CD4-positive, alpha-beta T cell (primary cell): Measurements from ENCODE around the gene NMNAT1. TPM values are rescaled to one million over a fixed set of nuclear protein-coding genes. Genes with fewer than 3 reads are reported as not detected.

Experiments
- ATAC-seq: fragments of 200-7000 bp; cut with Tn5 transposase; one replicate; pipeline ENCODE4 v1.10.0; 2022; ENCODE audit warnings: mild to moderate bottlenecking; ENCODE audit not compliant: poor library complexity
- CTCF ChIA-PET: fragments of 350-600 bp; sonication (Branson Sonifier 250); formaldehyde crosslinking; loops from one replicate; lab custom pipeline; 2021; ENCODE audit warnings: antibody characterized with exemption, inconsistent platforms; lab: Charles Lee
- POLR2A ChIA-PET: fragments of 350-600 bp; sonication (Branson Sonifier 250); formaldehyde crosslinking; loops from one replicate; lab custom pipeline; 2021; ENCODE audit warnings: antibody characterized with exemption, inconsistent platforms; lab: Charles Lee
- DNase-seq, 14 experiments: peaks; one replicate each; pipeline ENCODE4 v3.0.0-alpha.2; 2013 to 2020; ENCODE audit warnings: mixed read lengths in 2 of 14
- H3K27ac ChIP-seq, 2 donors: one replicate each; pipeline versions ENCODE4 v1.5.1 to v1.7.0; 2013; ENCODE audit warnings: low read length in 2 of 2, low read depth in 1 of 2, mild to moderate bottlenecking in 1 of 2
- H3K27me3 ChIP-seq, 2 experiments: 1 replicate in 1 of 2; 2 replicates in 1 of 2; pipeline versions ENCODE4 v1.6.1 to v1.7.0; 2013; ENCODE audit warnings: low read length in 2 of 2, control low read depth in 1 of 2, mild to moderate bottlenecking in 1 of 2, moderate library complexity in 1 of 2; ENCODE audit not compliant: insufficient read depth in 2 of 2, control insufficient read depth in 1 of 2
- H3K36me3 ChIP-seq: one replicate; pipeline ENCODE4 v1.6.1; 2013; ENCODE audit warnings: low read length, control low read depth; ENCODE audit not compliant: insufficient read depth
- H3K4me1 ChIP-seq: one replicate; pipeline ENCODE4 v1.6.1; 2013; ENCODE audit warnings: low read length, control low read depth; ENCODE audit not compliant: insufficient read depth
- H3K4me3 ChIP-seq: one replicate; pipeline ENCODE4 v1.5.1; 2013; ENCODE audit warnings: mild to moderate bottlenecking, low read length, moderate library complexity
- H3K9me3 ChIP-seq, 2 experiments: 1 replicate in 1 of 2; 2 replicates in 1 of 2; pipeline versions ENCODE4 v1.6.1 to v1.7.0; 2013; ENCODE audit warnings: low read length in 2 of 2, mild to moderate bottlenecking in 2 of 2, control low read depth in 1 of 2, moderate library complexity in 1 of 2; ENCODE audit not compliant: control insufficient read depth in 1 of 2, insufficient read depth in 1 of 2
- H3K27ac Mint-ChIP-seq: one replicate; pipeline ENCODE4 v1.8.0; 2020; ENCODE audit warnings: mixed read lengths
- H3K27me3 Mint-ChIP-seq: one replicate; pipeline ENCODE4 v1.8.0; 2021; ENCODE audit warnings: mixed read lengths
- H3K36me3 Mint-ChIP-seq: one replicate; pipeline ENCODE4 v1.8.0; 2021; ENCODE audit warnings: low read depth, mixed read lengths
- H3K4me1 Mint-ChIP-seq: one replicate; pipeline ENCODE4 v1.8.0; 2021; ENCODE audit warnings: low read depth, mixed read lengths
- H3K4me3 Mint-ChIP-seq: one replicate; pipeline ENCODE4 v1.8.0; 2020; ENCODE audit warnings: mild to moderate bottlenecking, mixed read lengths
- H3K9me3 Mint-ChIP-seq: one replicate; pipeline ENCODE4 v1.8.0; 2020; ENCODE audit warnings: mixed read lengths
- intact Hi-C, 2 experiments: fragments of 100-400 bp; cut with DNase I in 1 of 2; cut with micrococcal nuclease in 1 of 2; formaldehyde crosslinking; loops; one replicate each; pipeline versions ENCODE4 v1.15.1 to v1.9.0; 2023 to 2025; cut with DNase I, micrococcal nuclease
- total RNA-seq, 174 experiments: library from RNA in 2 of 174; stranded (reverse) in 2 of 174; gene quantifications; one replicate each; pipeline ENCODE4 v1.2.3 and lab custom pipeline; 2021 to 2026
- TF ChIP-seq, protein P1 (sequence below): fragments of 200-600 bp; IDR thresholded peaks from one replicate; pipeline ENCODE4 v1.8.0; 2022; ENCODE audit warnings: antibody characterized with exemption, mild to moderate bottlenecking

NMNAT1 gene
- total RNA-seq, 2 experiments from 2014 or later, result 0.66 to 1.0 TPM

DNA sequence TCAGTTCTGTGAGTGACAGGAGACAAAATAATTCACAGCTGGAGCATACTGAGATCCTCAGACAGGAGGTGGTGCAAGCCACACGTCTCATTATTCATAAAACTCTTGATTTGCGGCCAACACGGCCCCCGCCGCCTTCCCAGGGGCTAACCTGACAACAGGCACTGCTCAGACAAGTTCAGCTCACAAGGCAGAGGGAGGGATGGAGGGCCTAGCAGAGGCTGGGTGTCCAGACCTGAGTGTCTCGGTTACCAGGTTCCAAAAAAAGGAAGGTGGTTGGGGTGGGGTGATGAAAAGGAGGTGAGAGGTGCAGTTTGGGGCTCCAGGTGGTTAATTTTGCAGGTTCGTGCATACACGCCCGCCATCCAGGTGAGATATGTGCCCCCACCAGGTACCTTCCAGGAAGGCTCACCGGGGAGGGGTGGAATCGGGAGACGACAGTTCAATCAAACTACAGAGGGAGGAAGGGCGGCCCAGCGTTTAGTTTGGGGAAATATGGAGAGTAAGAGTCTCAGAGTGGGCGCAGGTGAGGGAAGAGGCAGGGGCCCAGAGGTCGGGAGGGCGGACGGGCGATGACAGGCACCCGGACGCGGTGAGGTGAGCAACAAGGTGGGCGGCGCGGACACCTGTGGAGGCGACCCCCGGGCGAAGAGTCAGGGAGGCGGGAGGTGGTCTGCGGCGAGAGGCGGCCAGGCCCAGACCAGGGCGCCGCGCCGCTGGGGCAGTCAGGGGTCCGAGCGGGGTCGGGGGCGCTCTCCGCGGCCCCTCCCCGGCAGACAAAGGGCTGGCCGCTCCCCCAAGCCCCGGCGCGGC is 33.8 kb upstream of the NMNAT1 start:
- H3K27ac Mint-ChIP-seq, result peak overlapping the region; percentile 74
- no peak overlapping the region for H3K27ac ChIP-seq
- intact Hi-C loops, result loop anchor here (1.0 to 10.0 kb wide), 4 partner anchors 34 to 785 kb away; partner anchors contain the start of genes LZIC (in 2 of the 2), NMNAT1 (in 2 of the 2), GPR157 (in 1 of the 2) and UBE4B (in 1 of the 2)

DNA sequence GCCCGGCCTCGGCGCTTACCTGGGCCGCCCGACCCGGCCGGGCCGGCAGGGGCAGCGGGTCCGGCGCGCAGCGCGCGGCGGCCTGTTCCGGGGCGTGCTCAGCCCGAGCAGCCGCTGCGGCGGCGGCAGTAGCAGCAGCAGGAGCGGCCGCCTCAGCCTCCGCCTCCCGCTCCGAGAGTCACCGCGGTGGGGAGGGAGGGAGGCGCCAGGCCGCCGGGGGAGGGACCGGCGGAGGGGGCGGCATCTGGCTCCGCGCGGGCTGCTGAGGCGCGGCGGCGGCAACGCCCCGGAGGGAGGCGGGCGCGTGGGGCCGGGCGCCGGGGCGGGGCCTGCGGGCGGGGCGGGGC is 33.2 kb upstream of the NMNAT1 start, which contains the start of gene CTNNBIP1:
Gene CTNNBIP1 (minus strand): TSS at position 194 of the 347 bp plus-strand sequence. CDS start 38,205 bp downstream, outside the sequence.
- Histone ChIP-seq H3K4me3 (peak within 1 kb of the TSS; percentile 84), H3K9me3 (no peaks in the 10 kb centered on the region), H3K27me3 (no peaks in the 10 kb centered on the region), H3K27ac (peak within 1 kb of the TSS; percentile 65 to 70), H3K4me1 (peaks cover 23% of the 10 kb centered on the region), H3K36me3 (no peaks in the 10 kb centered on the region)
- TF ChIP-seq, protein P1, sequence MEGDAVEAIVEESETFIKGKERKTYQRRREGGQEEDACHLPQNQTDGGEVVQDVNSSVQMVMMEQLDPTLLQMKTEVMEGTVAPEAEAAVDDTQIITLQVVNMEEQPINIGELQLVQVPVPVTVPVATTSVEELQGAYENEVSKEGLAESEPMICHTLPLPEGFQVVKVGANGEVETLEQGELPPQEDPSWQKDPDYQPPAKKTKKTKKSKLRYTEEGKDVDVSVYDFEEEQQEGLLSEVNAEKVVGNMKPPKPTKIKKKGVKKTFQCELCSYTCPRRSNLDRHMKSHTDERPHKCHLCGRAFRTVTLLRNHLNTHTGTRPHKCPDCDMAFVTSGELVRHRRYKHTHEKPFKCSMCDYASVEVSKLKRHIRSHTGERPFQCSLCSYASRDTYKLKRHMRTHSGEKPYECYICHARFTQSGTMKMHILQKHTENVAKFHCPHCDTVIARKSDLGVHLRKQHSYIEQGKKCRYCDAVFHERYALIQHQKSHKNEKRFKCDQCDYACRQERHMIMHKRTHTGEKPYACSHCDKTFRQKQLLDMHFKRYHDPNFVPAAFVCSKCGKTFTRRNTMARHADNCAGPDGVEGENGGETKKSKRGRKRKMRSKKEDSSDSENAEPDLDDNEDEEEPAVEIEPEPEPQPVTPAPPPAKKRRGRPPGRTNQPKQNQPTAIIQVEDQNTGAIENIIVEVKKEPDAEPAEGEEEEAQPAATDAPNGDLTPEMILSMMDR, result no peak
- no peaks in the 10 kb centered on the region for H3K27me3 Mint-ChIP-seq
- peak; percentile 73 for ATAC-seq
- no peaks in the 10 kb centered on the region for H3K36me3 Mint-ChIP-seq
- H3K4me1 Mint-ChIP-seq, result peaks cover 36% of the 10 kb centered on the region
- peak within 1 kb of the TSS; percentile 94 for H3K27ac Mint-ChIP-seq
- CTCF ChIA-PET, result interaction anchor here (0.8 kb wide), 1 partner anchor 40 kb away, joined by 4 read pairs; no protein-coding TSS in a partner anchor
- POLR2A ChIA-PET, result interaction anchor here (1.0 to 1.3 kb wide), 5 partner anchors 33 to 281 kb away, joined by 3 to 15 read pairs (median 6); partner anchors contain the start of genes LZIC, NMNAT1 and UBE4B
- no peaks in the 10 kb centered on the region for H3K9me3 Mint-ChIP-seq
- no peak for DNase-seq
- intact Hi-C loops, result loop anchor here (1.0 to 10.0 kb wide), 3 partner anchors 33 to 785 kb away; partner anchors contain the start of genes LZIC (in 2 of the 2), NMNAT1 (in 2 of the 2), GPR157 (in 1 of the 2) and UBE4B (in 1 of the 2)
- peak within 1 kb of the TSS; percentile 96 for H3K4me3 Mint-ChIP-seq

More for the DNA sequence above, 33.8 kb upstream of the NMNAT1 start:
- Histone ChIP-seq H3K4me3 (peak overlapping the region; percentile 77), H3K36me3 (no peaks in the 10 kb centered on the region), H3K4me1 (peaks cover 23% of the 10 kb centered on the region), H3K27me3 (no peaks in the 10 kb centered on the region), H3K9me3 (no peaks in the 10 kb centered on the region)
- DNase-seq (peak; percentile 2 to 55 (median 18)), ATAC-seq (no peak)
- TF ChIP-seq, protein P1, result no peak
- ChIA-PET CTCF (interaction anchor here (1.1 to 1.2 kb wide), 2 partner anchors 34 to 41 kb away, joined by 3 to 4 read pairs; partner anchors contain the start of genes LZIC and NMNAT1), POLR2A (no interaction called here)
- Mint-ChIP-seq H3K36me3 (no peaks in the 10 kb centered on the region), H3K9me3 (no peaks in the 10 kb centered on the region), H3K27me3 (no peaks in the 10 kb centered on the region), H3K4me3 (peak overlapping the region; percentile 87), H3K4me1 (peaks cover 36% of the 10 kb centered on the region)

DNA sequence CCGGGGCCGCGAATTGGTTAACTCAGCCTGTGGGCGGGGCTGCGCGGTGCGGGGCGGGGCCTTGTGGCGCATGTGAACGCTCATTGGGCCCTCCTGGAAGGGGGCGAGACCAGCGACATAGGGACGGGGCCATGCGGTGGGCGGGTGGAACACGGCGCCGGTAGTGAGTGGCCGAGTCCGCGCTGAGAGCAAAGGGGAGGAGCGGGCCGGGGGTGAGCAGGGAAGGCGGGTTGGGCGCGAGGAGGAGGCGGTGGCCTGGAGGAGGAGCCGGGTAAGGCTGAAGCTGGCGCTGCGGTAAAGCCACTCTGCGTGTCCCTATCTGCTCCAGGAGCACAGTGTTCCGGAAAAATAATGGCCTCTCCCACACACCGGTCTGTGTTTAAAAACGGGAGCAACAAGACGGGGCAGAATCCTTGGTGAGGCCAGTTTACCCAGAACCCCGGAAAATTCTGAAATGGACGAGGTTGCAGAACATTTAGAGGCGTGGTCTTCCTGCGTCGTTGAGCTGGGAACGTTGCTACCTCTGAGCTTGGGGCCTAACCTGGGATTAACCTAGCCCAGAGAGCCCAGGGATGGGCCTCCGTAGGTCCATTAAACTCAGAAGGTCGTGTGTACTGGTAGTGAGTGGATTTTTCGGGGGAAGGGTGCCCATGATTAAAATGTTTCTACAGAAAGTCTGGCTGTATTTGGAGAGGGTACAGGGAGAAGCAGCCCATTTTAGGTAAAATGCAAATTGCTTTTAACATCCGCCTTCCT is 32.7 kb upstream of the NMNAT1 start:
- peak overlapping the region; percentile 96 for H3K4me3 Mint-ChIP-seq
- H3K27ac Mint-ChIP-seq, result peak overlapping the region; percentile 94
- DNase-seq (peak; percentile 100), ATAC-seq (peak; percentile 90)
- Histone ChIP-seq H3K27me3 (no peaks in the 10 kb centered on the region), H3K36me3 (no peaks in the 10 kb centered on the region), H3K9me3 (no peaks in the 10 kb centered on the region), H3K4me3 (peak overlapping the region; percentile 84), H3K4me1 (peaks cover 23% of the 10 kb centered on the region), H3K27ac (peak overlapping the region; percentile 65 to 70)
- no peaks in the 10 kb centered on the region for H3K27me3 Mint-ChIP-seq
- intact Hi-C loops, result loop anchor here (1.0 to 10.0 kb wide), 3 partner anchors 33 to 786 kb away; partner anchors contain the start of genes LZIC (in 2 of the 2), NMNAT1 (in 2 of the 2), GPR157 (in 1 of the 2) and UBE4B (in 1 of the 2)
- peaks cover 36% of the 10 kb centered on the region for H3K4me1 Mint-ChIP-seq
- H3K9me3 Mint-ChIP-seq, result no peaks in the 10 kb centered on the region
- ChIA-PET CTCF (interaction anchor here (0.5 to 1.0 kb wide), 4 partner anchors 40 to 479 kb away, joined by 3 to 4 read pairs (median 4); partner anchors contain the start of gene KIF1B), POLR2A (interaction anchor here (0.6 to 1.3 kb wide), 11 partner anchors 10 to 676 kb away, joined by 3 to 15 read pairs (median 4); partner anchors contain the start of genes H6PD, LZIC, NMNAT1 and UBE4B)
- TF ChIP-seq, protein P1, result no peak
- H3K36me3 Mint-ChIP-seq, result no peaks in the 10 kb centered on the region
